GM18517 (cell line): ENCODE data around the gene TRIM14.

ENCODE experiments used
- ATAC-seq: cut with Tn5 transposase; IDR thresholded peaks from one replicate; pipeline ENCODE4 v1.9.1; 2021; ENCODE audit warnings: mild to moderate bottlenecking, moderate library complexity; ENCODE audit not compliant: unreplicated experiment

Gene TRIM14

GRCh38 chr9:98056269-98057137 is 62.5 kb downstream of the TRIM14 start, which contains the start of gene NANS:
TSS of gene NANS (plus strand) at chr9:98056732. CDS start at chr9:98056809, 77 bp downstream.
- ATAC-seq: peak; percentile 88

GRCh38 chr9:98054376-98054951 is 64.6 kb downstream of the TRIM14 start:
- no peak for ATAC-seq

GRCh38 chr9:98050351-98050750 is 68.7 kb downstream of the TRIM14 start:
- ATAC-seq: no peak

DNA sequence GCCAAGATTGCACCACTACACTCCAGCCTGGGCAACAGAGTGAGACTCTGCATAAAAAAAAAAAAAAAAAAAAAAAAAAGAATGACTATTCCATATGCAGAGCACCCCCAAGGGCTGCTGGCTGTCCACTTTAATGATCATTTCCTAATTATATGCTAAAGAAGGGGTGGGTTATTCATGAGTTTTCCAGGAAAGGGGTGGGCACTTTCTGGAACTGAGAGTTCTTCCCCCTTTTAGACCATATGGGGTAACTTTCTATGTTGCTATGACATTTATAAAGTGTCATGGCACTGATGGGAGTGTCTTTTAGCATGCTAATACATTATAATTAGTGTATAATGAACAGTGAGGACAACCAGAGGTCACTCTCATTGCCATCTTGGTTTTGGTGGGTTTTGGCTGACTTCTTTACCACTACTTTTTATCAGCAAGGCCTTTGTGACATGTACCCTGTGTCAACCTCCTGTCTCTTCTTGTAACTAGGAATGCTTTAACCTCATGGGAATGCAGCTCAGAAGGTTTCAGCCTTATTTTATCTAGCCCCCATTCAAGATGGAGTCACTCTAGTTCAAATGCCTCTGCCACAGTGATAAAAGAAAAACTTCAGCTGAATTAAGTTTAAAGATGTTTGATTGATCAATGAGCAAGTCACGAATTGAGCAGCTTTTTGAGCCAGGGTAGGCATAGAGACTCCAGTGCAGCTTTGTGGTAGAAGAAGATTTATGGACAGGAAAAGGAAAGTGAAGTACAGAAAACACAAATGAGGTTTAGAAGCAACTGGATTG is 69.5 kb downstream of the TRIM14 start:
- no peak for ATAC-seq

DNA sequence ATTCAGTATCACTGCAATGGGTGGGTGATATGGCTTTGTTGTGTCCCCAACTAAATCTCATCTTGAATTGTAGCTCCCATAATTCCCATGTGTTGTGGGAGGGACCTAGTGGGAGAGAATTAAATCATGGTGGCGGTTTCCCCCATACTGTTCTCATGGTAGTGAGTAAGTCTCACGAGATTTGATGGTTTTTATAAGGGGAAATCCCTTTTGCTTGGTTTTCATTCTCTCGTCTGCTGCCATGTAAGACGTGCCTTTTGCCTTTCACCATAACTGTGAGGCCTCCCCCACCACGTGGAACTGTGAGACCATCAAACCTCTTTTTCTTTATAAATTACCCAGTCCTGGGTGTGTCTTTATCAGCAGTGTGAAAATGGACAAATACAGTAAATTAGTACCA is 72.0 kb downstream of the TRIM14 start:
- no peak for ATAC-seq

GRCh38 chr9:98046180-98046543 is 72.9 kb downstream of the TRIM14 start:
- ATAC-seq: no peak

GRCh38 chr9:98045234-98046179 is 73.5 kb downstream of the TRIM14 start:
- peak; percentile 90 for ATAC-seq

- no peak for ATAC-seq
Measured at GRCh38 chr9:98043915-98044314, 75.1 kb downstream of the TRIM14 start.

DNA sequence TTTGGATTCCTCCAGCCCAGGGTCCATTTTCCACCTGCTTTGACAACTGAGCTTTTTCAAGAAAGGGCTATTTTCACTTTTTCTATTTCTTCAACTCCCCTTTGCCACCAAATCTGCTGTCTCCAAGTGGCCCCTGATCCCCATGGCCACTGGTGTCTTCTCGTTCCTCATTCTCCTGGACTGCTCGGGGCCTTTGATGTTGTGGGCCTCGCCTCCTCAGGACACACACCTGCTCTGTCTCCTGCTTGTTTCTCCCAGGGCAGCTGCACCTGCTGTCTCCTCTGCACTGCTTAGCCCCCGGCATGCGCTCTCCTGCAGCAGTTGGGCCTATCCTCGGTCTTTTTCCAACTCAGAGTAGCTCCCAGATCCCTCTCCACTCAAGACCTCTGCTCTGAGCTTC is 78.8 kb downstream of the TRIM14 start:
- no peak for ATAC-seq

- no peak for ATAC-seq
Measured at GRCh38 chr9:98039607-98040017, 79.4 kb downstream of the TRIM14 start.

DNA sequence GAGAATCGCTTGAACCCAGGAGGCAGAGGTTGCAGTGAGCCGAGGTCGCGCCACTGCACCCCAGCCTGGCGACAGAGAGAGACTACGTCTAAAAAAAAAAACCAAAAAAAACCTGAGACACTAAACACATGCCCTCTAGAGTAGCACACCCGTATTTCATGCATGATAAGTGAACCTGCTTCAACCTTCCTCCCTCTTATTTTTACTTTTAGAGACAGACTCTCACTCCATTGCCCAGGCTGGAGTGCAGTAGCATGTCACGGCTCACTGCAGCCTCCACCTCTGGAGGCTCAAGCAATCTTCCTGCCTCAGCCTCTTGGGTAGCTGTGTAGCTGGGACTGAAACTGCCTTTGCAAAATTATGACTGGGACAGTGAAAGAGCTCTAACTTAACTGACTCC is 80.1 kb downstream of the TRIM14 start:
- ATAC-seq: peak; percentile 65

- no peak for ATAC-seq
Measured at GRCh38 chr9:98037357-98037756, 81.7 kb downstream of the TRIM14 start.

- ATAC-seq: peak; percentile 60
Measured at GRCh38 chr9:98034593-98035546, 84.2 kb downstream of the TRIM14 start.

DNA sequence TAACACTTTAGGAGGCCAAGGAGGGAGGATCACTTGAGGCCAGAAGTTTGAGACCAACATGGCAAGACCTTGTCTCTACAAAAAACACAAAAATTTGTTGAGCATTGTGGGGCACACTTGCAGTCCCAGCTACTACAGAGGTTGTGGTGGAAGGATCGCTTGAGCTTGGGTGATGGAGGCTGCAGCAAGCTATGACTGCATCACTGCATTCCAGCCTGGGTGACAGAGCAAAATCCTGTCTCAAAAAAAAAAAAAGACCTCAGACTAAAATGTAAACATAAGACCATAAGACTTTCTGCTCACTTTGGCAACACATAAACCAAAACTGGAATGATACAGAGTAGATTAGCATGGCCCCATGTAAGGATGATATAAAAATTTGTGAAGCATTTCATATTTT is 87.1 kb downstream of the TRIM14 start:
- ATAC-seq: no peak

DNA sequence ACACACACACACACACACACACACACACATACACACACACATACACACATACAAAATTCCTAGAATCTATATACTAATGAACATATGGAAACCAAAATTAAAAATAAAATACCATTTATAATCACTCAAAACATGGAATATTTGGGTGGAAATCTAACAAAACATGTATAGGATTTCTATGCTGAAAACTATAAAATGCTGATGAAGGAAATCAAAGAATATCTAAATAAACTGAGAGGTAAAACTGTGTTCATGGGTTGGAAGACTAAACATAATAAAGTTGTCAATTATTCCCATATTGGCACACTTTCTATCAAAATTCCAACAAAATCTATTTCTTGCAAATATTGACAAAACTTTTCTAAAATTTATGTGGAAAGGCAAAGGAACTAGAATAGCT is 87.9 kb downstream of the TRIM14 start:
- no peak for ATAC-seq

GRCh38 chr9:98024702-98025101 is 94.3 kb downstream of the TRIM14 start:
- no peak for ATAC-seq

DNA sequence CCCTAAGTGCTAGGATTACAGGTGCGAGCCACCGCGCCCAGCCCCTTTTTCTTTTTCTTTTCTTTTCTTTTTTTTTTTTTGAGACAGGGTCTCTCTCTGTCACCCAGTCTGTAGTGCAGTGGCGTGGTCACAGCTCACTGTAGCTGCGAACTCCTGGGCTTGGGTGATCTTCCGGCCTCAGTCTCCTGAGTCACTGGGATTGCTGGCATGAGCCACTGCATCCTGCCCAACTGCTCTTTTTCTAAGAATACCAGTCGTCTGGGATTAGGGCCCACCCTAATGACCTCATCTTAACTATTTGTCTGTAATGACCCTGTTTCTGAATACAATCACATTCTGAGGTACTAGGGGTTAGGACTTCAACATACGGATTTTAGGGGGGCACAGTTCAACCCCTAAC is 96.6 kb downstream of the TRIM14 start:
- ATAC-seq: no peak

DNA sequence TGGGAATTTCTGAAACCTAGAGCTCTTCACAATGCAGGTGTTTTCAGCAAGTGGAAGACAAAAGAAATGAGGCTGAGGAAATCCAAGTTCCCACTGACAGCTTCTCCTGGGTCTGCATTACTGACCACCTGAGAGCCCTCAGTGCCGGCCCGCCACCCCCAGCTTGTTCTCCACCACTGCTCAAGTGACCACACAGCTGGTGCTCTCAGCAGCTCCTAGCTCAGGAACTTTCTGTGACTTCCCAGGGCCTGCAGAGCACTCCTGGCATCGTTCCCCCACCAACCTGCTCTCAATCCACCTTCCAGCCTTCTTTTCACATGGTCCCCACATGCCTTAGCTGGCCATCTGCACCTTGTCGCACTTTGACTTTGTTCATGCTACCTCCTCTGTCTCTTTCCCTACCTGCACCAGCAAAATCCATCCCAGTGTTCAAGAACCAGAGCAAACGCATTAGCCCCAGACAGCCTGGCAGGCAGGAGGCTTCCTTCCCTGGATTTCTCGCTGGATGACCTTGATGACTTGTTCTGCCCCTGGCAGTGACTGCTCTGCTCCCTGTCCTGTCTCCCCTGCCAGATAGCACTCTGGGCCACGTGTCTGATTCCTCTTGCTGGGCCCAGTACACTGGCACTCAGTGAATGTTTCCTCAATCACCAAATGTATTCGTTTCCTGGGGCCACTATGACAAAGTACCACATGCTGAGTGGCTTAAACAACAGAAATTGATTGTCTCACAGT is 97.5 kb downstream of the TRIM14 start:
- no peak for ATAC-seq
